Measurements from ENCODE around the gene C12orf76. TPM values are rescaled to one million over a fixed set of nuclear protein-coding genes. Genes with fewer than 3 reads are reported as not detected.
"Not testable (repeated sequence)": the region's sequence is repeated elsewhere in the genome, so short reads cannot be mapped to it uniquely, and the experiment has no call there.

C12orf76 gene
- polyA plus RNA-seq, 3 donors from 2014 or later: 9.8 to 17.7 (median 13.6) TPM

DNA sequence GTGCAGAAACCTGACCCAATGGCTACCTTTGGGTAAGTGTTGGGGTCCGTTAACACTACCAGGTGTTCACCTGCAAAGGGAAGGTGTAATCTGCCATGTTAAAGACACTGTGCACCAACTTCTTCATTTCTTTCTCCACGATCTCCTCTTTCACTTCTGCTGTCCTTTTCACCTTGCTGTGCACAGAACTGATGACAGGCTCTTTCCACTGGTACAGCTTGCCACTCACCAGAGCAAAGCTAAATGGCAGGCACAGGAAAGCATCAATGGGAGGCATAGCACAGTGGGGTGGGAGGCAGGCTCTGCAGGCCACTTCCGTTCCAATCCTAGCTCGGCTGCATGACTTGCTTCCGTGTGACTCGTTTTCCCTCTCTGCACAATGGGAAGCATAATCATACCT lies 2.6 kb upstream of the C12orf76 start:
- Mint-ChIP-seq H3K27ac (peak overlapping the region in 1 of 6 donors; percentile 7), H3K4me1 (peaks cover 27% of the 10 kb centered on the region in 2 donors), H3K36me3 (no peaks in the 10 kb centered on the region), H3K27me3 (ENCODE audit: low read depth in 3 of 3) (peaks cover 0 to 4% (median 3%) of the 10 kb centered on the region in 3 donors), H3K4me3 (no peak overlapping the region), H3K9me3 (no peaks in the 10 kb centered on the region)
- DNase-seq: no peak

DNA sequence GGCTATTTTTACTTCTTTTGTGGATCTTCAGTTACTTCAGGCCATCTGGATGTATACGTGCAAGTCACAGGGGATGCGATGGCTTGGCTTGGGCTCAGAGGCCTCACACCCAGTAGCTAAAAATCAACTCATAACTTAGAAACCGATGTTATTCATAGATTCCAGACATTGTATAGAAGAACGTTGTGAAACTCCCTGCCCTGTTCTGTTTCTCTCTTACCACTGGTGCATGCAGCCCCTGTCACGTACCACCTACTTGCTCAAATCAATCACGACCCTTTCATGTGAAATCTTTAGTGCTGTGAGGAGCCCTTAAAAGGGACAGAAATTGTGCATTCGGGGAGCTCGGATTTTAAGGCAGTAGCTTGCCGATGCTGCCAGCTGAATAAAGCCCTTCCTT lies 1.3 kb upstream of the C12orf76 start:
- Mint-ChIP-seq H3K27ac (peak overlapping the region in 5 of 6 donors; percentile 42 to 97 (median 84)), H3K4me3 (peak overlapping the region in 1 of 5 donors; percentile 29), H3K4me1 (peaks cover 27% of the 10 kb centered on the region in 2 donors)
- H3K27me3 Mint-ChIP-seq (ENCODE audit: low read depth in 3 of 3); DNase-seq; H3K36me3 Mint-ChIP-seq; H3K9me3 Mint-ChIP-seq: not testable (repeated sequence)

DNA sequence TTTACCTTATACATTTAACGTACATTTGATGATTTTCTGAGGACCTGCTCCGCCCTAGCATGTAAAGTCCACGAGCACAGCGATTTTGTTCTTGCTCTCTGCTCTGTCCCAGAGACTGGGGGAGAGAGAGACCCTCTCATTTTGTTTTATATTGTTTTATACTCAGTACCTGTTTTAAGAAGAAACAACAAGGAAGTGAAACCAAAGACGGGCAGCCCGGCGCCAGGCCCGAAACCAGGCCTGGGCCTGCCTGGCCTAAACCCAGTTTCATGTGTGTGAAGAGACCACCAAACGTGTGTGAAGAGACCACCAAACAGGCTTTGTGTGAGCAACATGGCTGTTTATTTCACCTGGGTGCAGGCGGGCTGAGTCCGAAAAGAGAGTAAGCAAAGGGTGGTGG lies 712 bp upstream of the C12orf76 start:
- H3K9me3 Mint-ChIP-seq; H3K27me3 Mint-ChIP-seq (ENCODE audit: low read depth in 3 of 3); H3K36me3 Mint-ChIP-seq; DNase-seq: not testable (repeated sequence)
- peak overlapping the region; percentile 84 to 99 (median 97) for H3K27ac Mint-ChIP-seq
- peak overlapping the region; percentile 91 to 98 (median 93) for H3K4me3 Mint-ChIP-seq
- peaks cover 27% of the 10 kb centered on the region in 2 donors for H3K4me1 Mint-ChIP-seq

DNA sequence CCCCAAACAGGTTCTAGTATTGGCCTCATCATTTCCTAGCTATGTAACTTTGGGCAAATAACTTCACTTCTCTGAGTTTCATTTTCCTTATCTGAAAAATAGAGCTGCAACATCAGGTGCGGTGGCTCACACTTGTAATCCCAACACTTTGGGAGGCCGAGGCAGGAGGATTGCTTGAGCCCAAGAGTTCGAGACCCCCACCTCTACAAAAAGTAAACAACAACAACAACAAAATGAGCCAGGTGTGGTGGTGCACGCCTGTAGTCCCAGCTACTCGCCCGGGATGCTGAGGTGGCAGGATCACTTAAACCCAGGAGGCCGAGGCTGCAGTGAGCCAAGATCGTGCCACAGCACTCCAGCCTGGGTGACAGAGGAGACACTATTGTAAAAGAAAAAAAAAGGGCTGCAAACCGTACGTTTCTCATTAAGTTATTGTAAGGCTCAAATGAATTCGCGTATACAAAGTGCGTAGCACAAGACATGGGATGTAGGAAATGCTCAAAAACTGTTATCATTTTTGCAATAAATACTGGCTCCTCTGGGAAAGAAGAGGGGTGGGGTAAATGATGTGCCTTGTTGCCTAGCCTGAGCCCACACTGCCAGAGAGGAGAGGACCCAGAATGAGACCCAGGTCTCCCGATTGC lies 903 bp downstream of the C12orf76 start:
- DNase-seq: no peak
- Mint-ChIP-seq H3K4me1 (peaks cover 32 to 38% of the 10 kb centered on the region in 2 donors), H3K27me3 (ENCODE audit: low read depth in 3 of 3) (peaks cover 1 to 4% (median 3%) of the 10 kb centered on the region in 3 donors), H3K4me3 (peak overlapping the region; percentile 91 to 98 (median 93)), H3K27ac (peak overlapping the region; percentile 68 to 99 (median 97)), H3K36me3 (peaks cover 1 to 6% (median 4%) of the 10 kb centered on the region in 3 donors), H3K9me3 (no peaks in the 10 kb centered on the region)

DNA sequence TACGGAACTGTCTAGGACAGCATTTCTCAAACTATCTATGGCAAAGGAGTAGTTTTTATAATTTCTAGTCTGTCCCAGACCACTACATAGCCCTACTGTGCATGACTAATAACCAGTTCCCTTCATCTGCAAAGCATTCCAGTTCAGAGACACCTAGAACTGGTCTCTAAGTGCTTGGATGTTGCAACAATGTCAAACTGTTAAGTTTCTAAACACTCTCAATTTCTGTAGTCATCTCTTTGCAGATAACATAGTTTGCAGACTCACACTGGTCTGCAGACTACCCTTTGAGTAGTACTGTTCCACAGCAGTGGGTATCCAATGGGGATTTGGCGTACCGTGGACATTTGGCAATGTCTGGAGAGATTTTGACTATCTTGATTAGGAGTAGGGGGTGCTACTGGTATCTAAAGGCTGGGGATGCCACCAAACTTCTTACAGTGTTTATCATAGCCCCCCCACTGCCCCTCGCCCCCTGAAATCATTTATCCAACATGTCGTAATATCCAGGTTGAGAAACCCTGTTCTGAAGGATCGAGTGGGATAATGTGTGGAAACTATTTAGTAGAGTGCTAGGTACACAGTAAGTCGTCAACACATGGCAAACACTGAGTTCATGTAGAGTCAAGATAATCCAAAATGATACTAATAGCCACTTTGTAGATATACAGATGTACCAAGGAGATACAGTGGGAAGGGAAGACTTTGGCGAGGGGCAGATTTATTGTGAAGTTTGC lies 1.7 kb downstream of the C12orf76 start:
- Mint-ChIP-seq H3K4me1 (peaks cover 33 to 42% of the 10 kb centered on the region in 2 donors), H3K27ac (peak overlapping the region in 5 of 6 donors; percentile 24 to 97 (median 40)), H3K36me3 (peaks cover 4 to 10% (median 6%) of the 10 kb centered on the region in 3 donors), H3K27me3 (ENCODE audit: low read depth in 3 of 3) (peaks cover 1 to 4% (median 3%) of the 10 kb centered on the region in 3 donors), H3K4me3 (peak overlapping the region; percentile 91 to 98 (median 93)), H3K9me3 (no peaks in the 10 kb centered on the region)
- no peak for DNase-seq

DNA sequence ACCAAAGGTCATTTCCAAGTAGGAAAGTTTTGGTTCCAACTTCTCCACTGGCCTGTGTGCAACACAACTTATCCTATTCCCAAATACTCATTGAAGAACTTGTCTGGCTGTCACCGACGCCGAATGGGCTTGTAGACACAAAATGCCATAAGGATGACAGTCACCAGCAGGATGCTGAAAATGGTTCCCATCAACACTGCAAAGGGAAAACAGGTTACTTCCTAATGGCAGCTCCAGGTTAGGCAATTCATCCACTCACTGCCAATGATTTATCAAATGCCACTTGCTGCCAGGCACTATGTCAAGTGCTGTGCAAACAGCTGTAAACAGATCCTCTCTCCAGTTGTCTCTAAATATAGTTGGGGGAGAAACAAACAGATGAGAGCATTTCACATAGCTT lies 6.1 kb downstream of the C12orf76 start:
- DNase-seq: no peak
- no peaks in the 10 kb centered on the region for H3K9me3 Mint-ChIP-seq
- H3K36me3 Mint-ChIP-seq: peaks cover 8 to 15% (median 9%) of the 10 kb centered on the region in 3 donors
- peaks cover 0 to 1% (median 0%) of the 10 kb centered on the region in 3 donors for H3K27me3 Mint-ChIP-seq (ENCODE audit: low read depth in 3 of 3)
- H3K4me1 Mint-ChIP-seq: peaks cover 33 to 56% of the 10 kb centered on the region in 2 donors
- no peak overlapping the region for H3K4me3 Mint-ChIP-seq
- peak overlapping the region in 3 of 6 donors; percentile 29 to 64 (median 32) for H3K27ac Mint-ChIP-seq

DNA sequence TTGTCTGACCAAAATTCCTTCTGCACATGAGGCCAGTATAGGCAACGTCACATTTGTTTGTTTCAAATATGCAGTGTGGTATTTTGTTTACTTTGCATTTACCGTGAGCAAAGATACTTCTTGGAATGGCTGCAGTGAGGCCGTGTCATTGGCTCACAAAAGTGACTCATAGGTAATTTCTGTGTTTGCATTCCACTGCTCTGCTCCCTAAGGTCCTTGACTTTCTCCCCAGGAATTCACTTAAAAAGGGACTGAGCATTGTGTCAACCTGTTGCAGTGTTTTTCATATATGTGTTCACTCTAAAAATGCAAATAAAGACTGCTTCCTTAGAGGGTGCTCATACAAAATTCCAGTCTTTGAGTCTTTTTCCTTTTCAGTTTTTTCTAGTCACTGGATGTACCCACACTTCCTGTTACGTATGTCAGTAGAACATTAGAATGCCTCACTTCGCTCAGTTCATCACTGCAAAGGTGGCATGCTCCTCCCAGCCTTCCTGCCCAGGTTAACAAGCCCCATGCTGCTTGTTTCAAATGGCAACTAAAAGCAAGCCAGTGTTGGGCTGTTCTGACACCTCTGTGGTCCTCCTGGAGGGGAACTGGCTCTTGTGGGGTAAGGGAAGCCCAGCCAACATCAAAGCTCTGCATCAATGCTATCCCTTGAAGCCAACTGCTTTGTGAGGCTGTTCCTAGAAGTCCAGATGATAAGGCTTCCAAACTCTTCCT lies 9.1 kb downstream of the C12orf76 start:
- H3K4me1 Mint-ChIP-seq: peaks cover 27 to 52% of the 10 kb centered on the region in 2 donors
- H3K9me3 Mint-ChIP-seq: no peaks in the 10 kb centered on the region
- peaks cover 0 to 1% (median 0%) of the 10 kb centered on the region in 3 donors for H3K27me3 Mint-ChIP-seq (ENCODE audit: low read depth in 3 of 3)
- H3K4me3 Mint-ChIP-seq: peak overlapping the region in 2 of 5 donors; percentile 6 to 40
- H3K36me3 Mint-ChIP-seq: peaks cover 19 to 33% (median 22%) of the 10 kb centered on the region in 3 donors
- H3K27ac Mint-ChIP-seq: peak overlapping the region; percentile 64 to 88 (median 79)
- no peak for DNase-seq

DNA sequence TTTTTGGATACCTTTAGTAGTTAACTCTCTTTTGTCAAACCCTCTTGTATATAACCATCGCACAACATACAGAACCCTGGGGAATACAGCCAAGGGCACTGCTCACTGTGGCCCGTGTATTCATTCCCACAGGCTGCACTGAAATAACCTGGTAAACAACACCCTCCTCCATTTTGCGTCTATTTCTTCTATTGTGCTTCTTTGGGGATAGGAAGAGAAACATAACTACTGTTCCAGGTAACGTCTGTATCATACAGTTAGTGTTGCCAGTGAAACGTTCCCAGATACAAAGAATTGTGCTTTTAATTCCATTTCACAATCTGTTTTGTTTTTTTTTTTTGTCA lies 9.6 kb downstream of the C12orf76 start:
- H3K27ac Mint-ChIP-seq: peak overlapping the region in 5 of 6 donors; percentile 15 to 88 (median 71)
- no peak overlapping the region for H3K4me3 Mint-ChIP-seq
- no peak for DNase-seq
- peaks cover 19 to 38% (median 22%) of the 10 kb centered on the region in 3 donors for H3K36me3 Mint-ChIP-seq
- H3K27me3 Mint-ChIP-seq (ENCODE audit: low read depth in 3 of 3): peaks cover 0 to 1% (median 0%) of the 10 kb centered on the region in 3 donors
- H3K9me3 Mint-ChIP-seq: no peaks in the 10 kb centered on the region
- H3K4me1 Mint-ChIP-seq: peaks cover 27 to 52% of the 10 kb centered on the region in 2 donors

DNA sequence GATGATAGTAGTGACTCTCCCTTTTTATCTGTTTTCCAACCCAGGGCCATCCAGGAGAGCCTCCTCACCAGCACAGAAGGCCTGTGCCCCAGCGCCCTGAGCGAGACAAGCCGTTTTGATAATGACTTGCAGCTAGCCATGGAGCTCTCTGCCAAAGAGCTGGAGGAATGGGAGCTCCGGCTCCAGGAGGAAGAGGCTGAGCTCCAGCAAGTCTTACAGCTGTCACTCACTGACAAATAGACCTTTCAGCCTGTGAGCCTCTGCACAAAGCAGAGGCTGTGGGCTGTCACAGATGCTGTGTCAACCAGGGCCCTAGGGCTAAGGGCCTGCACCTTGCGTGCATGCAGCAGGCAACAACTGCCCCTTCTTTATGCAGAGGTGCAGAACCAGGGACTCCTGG lies 11.0 kb downstream of the C12orf76 start:
- Mint-ChIP-seq H3K27ac (peak overlapping the region in 1 of 6 donors; percentile 23), H3K36me3 (peaks cover 15 to 42% (median 28%) of the 10 kb centered on the region in 3 donors), H3K4me3 (no peak overlapping the region), H3K27me3 (ENCODE audit: low read depth in 3 of 3) (no peaks in the 10 kb centered on the region), H3K9me3 (no peaks in the 10 kb centered on the region), H3K4me1 (peaks cover 21 to 40% of the 10 kb centered on the region in 2 donors)
- no peak for DNase-seq

DNA sequence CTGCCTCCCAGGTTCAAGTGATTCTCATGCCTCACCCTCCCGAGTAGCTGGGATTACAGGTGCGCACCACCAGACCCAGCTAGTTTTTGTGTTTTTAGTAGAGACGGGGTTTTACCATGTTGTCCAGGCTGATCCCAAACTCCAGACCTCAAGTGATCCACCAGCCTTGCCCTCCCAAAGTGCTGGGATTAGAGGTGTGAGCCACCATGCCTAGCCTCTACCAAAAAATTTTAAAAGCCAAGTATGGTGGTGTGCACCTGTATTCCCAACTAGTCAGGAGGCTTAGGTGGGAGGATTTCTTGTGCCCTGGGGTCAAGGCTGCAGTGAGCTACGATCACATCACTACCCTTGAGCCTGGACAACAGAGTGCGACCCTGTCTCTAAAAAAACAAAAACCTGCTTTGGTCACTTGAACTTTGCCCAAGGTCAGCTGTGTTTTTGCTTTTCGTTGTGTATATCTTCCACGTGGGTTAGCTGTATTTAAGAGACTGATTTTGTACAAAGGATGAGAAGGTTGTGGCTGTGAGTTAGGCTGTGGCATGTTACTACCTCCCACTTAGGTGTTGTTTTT lies 12.7 kb downstream of the C12orf76 start:
- no peaks in the 10 kb centered on the region for H3K9me3 Mint-ChIP-seq
- peaks cover 19 to 45% (median 33%) of the 10 kb centered on the region in 3 donors for H3K36me3 Mint-ChIP-seq
- H3K27me3 Mint-ChIP-seq (ENCODE audit: low read depth in 3 of 3): no peaks in the 10 kb centered on the region
- peak overlapping the region in 3 of 6 donors; percentile 23 to 62 (median 48) for H3K27ac Mint-ChIP-seq
- no peak overlapping the region for H3K4me3 Mint-ChIP-seq
- peaks cover 19 to 33% of the 10 kb centered on the region in 2 donors for H3K4me1 Mint-ChIP-seq
- no peak for DNase-seq

DNA sequence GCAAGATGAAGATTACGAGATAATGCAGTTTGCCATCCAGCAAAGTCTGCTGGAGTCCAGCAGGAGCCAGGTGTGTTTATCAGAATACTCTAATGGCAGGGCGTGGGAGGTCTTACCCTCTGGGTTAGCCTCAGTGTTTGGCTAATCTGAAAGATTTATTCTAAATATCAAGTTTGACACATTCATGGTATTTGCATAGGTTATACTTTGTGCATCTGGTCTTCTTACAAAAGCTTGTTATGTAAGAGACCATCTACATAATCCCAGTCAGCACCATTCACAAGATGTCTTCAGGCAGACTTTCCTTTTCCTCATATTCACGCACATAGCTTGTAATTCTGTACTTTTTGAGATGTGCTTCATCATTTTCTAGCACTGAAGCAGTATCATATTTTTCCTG lies 14.4 kb downstream of the C12orf76 start:
- DNase-seq: no peak
- Mint-ChIP-seq H3K9me3 (no peaks in the 10 kb centered on the region), H3K27ac (no peak overlapping the region), H3K27me3 (ENCODE audit: low read depth in 3 of 3) (no peaks in the 10 kb centered on the region), H3K4me3 (no peak overlapping the region), H3K4me1 (peaks cover 5 to 16% of the 10 kb centered on the region in 2 donors), H3K36me3 (peaks cover 24 to 54% (median 41%) of the 10 kb centered on the region in 3 donors)

DNA sequence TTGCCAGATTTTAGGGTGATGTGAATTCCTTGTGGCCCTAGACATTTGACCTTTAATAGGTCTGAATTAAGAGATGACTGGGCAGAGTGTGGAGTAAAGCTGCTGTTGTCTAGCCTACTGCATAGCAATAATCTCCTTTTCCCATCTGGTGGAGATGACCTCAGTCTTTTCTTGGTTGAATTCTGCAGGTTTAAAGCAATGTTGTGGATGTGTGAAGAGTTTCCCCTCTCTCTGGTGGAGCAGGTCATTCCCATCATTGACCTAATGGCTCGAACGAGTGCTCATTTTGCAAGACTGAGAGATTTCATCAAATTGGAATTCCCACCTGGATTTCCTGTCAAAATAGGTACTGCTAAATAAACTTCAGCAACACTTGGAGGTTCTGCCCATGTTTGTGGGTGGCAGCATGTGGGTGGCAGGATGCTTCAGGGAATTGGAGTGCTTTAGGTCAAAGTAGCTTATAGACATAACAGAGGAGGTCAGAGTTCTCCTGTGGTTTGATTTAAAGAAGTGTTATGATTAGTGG lies 19.0 kb downstream of the C12orf76 start:
- Mint-ChIP-seq H3K36me3 (peaks cover 16 to 56% (median 32%) of the 10 kb centered on the region in 3 donors), H3K27ac (peak overlapping the region in 3 of 6 donors; percentile 3 to 45 (median 6)), H3K27me3 (ENCODE audit: low read depth in 3 of 3) (no peaks in the 10 kb centered on the region), H3K9me3 (no peaks in the 10 kb centered on the region), H3K4me3 (no peak overlapping the region), H3K4me1 (no peaks in the 10 kb centered on the region)
- DNase-seq: no peak

DNA sequence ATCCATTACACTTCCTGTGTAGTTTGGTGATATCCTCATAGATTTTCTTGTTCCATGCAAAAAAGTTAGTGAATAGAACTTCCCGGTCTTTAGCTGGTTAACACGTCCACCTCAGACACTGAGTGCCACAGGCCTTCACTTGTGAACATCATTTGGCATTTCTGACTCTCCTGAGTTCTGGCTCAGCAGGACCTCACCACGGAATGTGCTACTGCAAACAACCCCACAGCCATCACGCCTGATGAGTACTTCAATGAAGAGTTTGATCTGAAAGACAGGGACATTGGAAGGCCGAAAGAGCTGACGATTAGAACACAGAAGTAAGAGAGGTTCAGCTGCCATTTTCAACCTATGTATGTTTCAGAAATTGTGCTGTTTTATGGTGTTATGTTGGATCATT lies 20.0 kb downstream of the C12orf76 start:
- no peaks in the 10 kb centered on the region for H3K4me1 Mint-ChIP-seq
- no peak for DNase-seq
- H3K36me3 Mint-ChIP-seq: peaks cover 22 to 54% (median 27%) of the 10 kb centered on the region in 3 donors
- H3K4me3 Mint-ChIP-seq: no peak overlapping the region
- H3K9me3 Mint-ChIP-seq: no peaks in the 10 kb centered on the region
- H3K27me3 Mint-ChIP-seq (ENCODE audit: low read depth in 3 of 3): no peaks in the 10 kb centered on the region
- H3K27ac Mint-ChIP-seq: peak overlapping the region in 1 of 6 donors; percentile 40

All from immature natural killer cell (primary cell).